Endothelial cell (in vitro differentiated cells): ENCODE results near the gene SLC24A5. TPM values are rescaled to one million over a fixed set of nuclear protein-coding genes. Genes with fewer than 3 reads are reported as not detected.

ENCODE experiments used
- DNase-seq: peaks from one replicate; pipeline ENCODE4 v3.0.0; 2021; ENCODE audit warnings: low spot score
- H3K27ac Mint-ChIP-seq: one replicate; pipeline ENCODE4 v1.8.0; 2021; ENCODE audit warnings: mixed read lengths, inconsistent platforms; ENCODE audit not compliant: unreplicated experiment
- H3K27me3 Mint-ChIP-seq: one replicate; pipeline ENCODE4 v1.8.0; 2021; ENCODE audit warnings: mild to moderate bottlenecking, moderate library complexity, mixed read lengths, inconsistent platforms; ENCODE audit not compliant: unreplicated experiment
- H3K36me3 Mint-ChIP-seq: one replicate; pipeline ENCODE4 v1.8.0; 2021; ENCODE audit warnings: mild to moderate bottlenecking, low read depth, mixed read lengths, inconsistent platforms; ENCODE audit not compliant: unreplicated experiment
- H3K4me1 Mint-ChIP-seq: one replicate; pipeline ENCODE4 v1.8.0; 2021; ENCODE audit warnings: mild to moderate bottlenecking, mixed read lengths, inconsistent platforms; ENCODE audit not compliant: unreplicated experiment
- H3K4me3 Mint-ChIP-seq: one replicate; pipeline ENCODE4 v1.8.0; 2021; ENCODE audit warnings: mild to moderate bottlenecking, mixed read lengths, inconsistent platforms; ENCODE audit not compliant: unreplicated experiment
- H3K9me3 Mint-ChIP-seq: one replicate; pipeline ENCODE4 v1.8.0; 2021; ENCODE audit warnings: mixed read lengths, inconsistent platforms; ENCODE audit not compliant: unreplicated experiment
- CTCF ChIP-seq: fragments of 200-600 bp; sonication (generic); IDR thresholded peaks from one replicate; pipeline ENCODE4 v1.5.0; 2021; ENCODE audit warnings: antibody characterized with exemption; ENCODE audit not compliant: unreplicated experiment
- total RNA-seq: library from RNA; stranded (reverse); fragmentation: NEBNext Ultra II Directional; extraction: Animal tissue kit (Norgen Biotek cat#: 25700); gene quantifications from one replicate; pipeline ENCODE4 v1.2.1, GENCODE V29; 2021; ENCODE audit not compliant: unreplicated experiment

SLC24A5 gene
- total RNA-seq, 1 donor from 2014 or later: not detected

GRCh38 chr15:48177383-48177765 is 56.6 kb downstream of the SLC24A5 start:
- Mint-ChIP-seq H3K27ac (peak overlapping the region; percentile 99), H3K36me3 (peaks cover 3% of the 10 kb centered on the region), H3K27me3 (peaks cover 3% of the 10 kb centered on the region), H3K4me1 (peaks cover 13% of the 10 kb centered on the region), H3K9me3 (no peaks in the 10 kb centered on the region), H3K4me3 (peak overlapping the region; percentile 97)
- TF ChIP-seq CTCF: no peak
- no peak for DNase-seq

- H3K9me3 Mint-ChIP-seq: no peaks in the 10 kb centered on the region
- H3K27ac Mint-ChIP-seq: peak within 1 kb of the TSS; percentile 99
- H3K4me1 Mint-ChIP-seq: peaks cover 18% of the 10 kb centered on the region
These were observed 57.2 kb downstream of the SLC24A5 start, which contains the start of gene MYEF2 for GRCh38 chr15:48177766-48178647. Gene MYEF2 (minus strand): TSS chr15:48178295. CDS start chr15:48178237, 58 bp downstream.

GRCh38 chr15:48178648-48178931 is 57.8 kb downstream of the SLC24A5 start:
- peak overlapping the region; percentile 85 for H3K4me3 Mint-ChIP-seq
- no peaks in the 10 kb centered on the region for H3K9me3 Mint-ChIP-seq
- no peak for DNase-seq
- TF ChIP-seq CTCF: no peak
- peaks cover 3% of the 10 kb centered on the region for H3K36me3 Mint-ChIP-seq
- H3K27ac Mint-ChIP-seq: peak overlapping the region; percentile 72
- H3K4me1 Mint-ChIP-seq: peaks cover 19% of the 10 kb centered on the region
- H3K27me3 Mint-ChIP-seq: peaks cover 3% of the 10 kb centered on the region

More at GRCh38 chr15:48177766-48178647, 57.2 kb downstream of the SLC24A5 start, which contains the start of gene MYEF2:
- TF ChIP-seq CTCF: no peak
- H3K27me3 Mint-ChIP-seq: peaks cover 3% of the 10 kb centered on the region
- DNase-seq: peak; percentile 85
- H3K36me3 Mint-ChIP-seq: peaks cover 3% of the 10 kb centered on the region
- peak within 1 kb of the TSS; percentile 97 for H3K4me3 Mint-ChIP-seq

- peak; percentile 4 for DNase-seq
- H3K27ac Mint-ChIP-seq: no peak overlapping the region
- no peaks in the 10 kb centered on the region for H3K36me3 Mint-ChIP-seq
- no peak overlapping the region for H3K4me3 Mint-ChIP-seq
- H3K27me3 Mint-ChIP-seq: no peaks in the 10 kb centered on the region
- H3K4me1 Mint-ChIP-seq: peaks cover 11% of the 10 kb centered on the region
- no peak for TF ChIP-seq CTCF
- H3K9me3 Mint-ChIP-seq: no peaks in the 10 kb centered on the region
These were observed 62.0 kb downstream of the SLC24A5 start for GRCh38 chr15:48182749-48183148.

- H3K27ac Mint-ChIP-seq: no peak overlapping the region
- no peaks in the 10 kb centered on the region for H3K9me3 Mint-ChIP-seq
- no peaks in the 10 kb centered on the region for H3K36me3 Mint-ChIP-seq
- no peak overlapping the region for H3K4me3 Mint-ChIP-seq
- H3K27me3 Mint-ChIP-seq: no peaks in the 10 kb centered on the region
- no peak for TF ChIP-seq CTCF
- DNase-seq: no peak
- peaks cover 11% of the 10 kb centered on the region for H3K4me1 Mint-ChIP-seq
These were observed 64.7 kb downstream of the SLC24A5 start for GRCh38 chr15:48185529-48185928.
